SK-N-MC (cell line): ENCODE data around the gene CHID1.

Experiments
- EZH2 ChIP-seq: fragments of 200-600 bp; sonication (generic); IDR thresholded peaks from one replicate; pipeline ENCODE4 v1.6.1; 2017; ENCODE audit warnings: antibody characterized with exemption
- POLR2AphosphoS5 ChIP-seq: IDR thresholded peaks from 2 replicates; pipeline ENCODE4 v1.6.1; 2012; ENCODE audit warnings: mild to moderate bottlenecking, low read depth, low read length, borderline replicate concordance

DNA sequence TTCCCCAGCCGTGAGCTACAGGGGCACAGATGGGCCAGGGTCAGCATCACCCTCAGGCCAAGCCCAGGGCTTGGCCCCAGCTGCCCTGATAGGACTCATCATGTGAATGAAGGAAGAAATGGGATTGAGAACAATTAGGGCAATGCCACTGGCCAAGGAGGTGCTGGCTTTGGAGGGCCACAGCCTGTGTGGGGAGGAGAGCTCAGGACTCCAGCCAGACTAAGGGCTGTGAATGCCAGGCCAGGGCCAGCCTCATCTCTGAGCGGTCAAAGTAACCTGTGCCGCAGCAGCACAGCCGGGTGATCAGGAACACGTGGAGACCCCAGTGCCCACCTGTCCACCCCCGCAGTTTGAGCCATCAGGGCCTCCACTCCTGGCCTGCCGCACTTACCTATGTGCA is 10.1 kb downstream of the CHID1 start:
- TF ChIP-seq EZH2 (no peak), POLR2AphosphoS5 (no peak)
